CD14-positive monocyte (primary cell): ENCODE measurements around the gene CSH2. TPM values are rescaled to one million over a fixed set of nuclear protein-coding genes. Genes with fewer than 3 reads are reported as not detected.
"Not testable (repeated sequence)": the region's sequence is repeated elsewhere in the genome, so short reads cannot be mapped to it uniquely, and the experiment has no call there.

Source experiments
- DNase-seq, 3 donors: peaks; one replicate each; pipeline ENCODE4 v3.0.0-alpha.2; 2011 to 2022
- H2AFZ ChIP-seq: 2 replicates; pipeline ENCODE4 v1.6.0; 2012; ENCODE audit warnings: mild to moderate bottlenecking, low read depth, low read length, inconsistent platforms; ENCODE audit not compliant: insufficient read depth, poor library complexity, severe bottlenecking
- H3K27ac ChIP-seq, 2 donors: 1 replicate in 1 of 2; 2 replicates in 1 of 2; pipeline ENCODE4 v1.5.1; 2012 to 2013; ENCODE audit warnings: low read length in 2 of 2, control low read depth in 1 of 2, inconsistent platforms in 1 of 2, low read depth in 1 of 2, mild to moderate bottlenecking in 1 of 2
- H3K27me3 ChIP-seq, 2 donors: one replicate each; pipeline versions ENCODE4 v1.6.0 to v1.6.1; 2011 to 2013; ENCODE audit warnings: low read length in 2 of 2; ENCODE audit not compliant: control insufficient read depth in 2 of 2, insufficient read depth in 2 of 2
- H3K36me3 ChIP-seq, 2 donors: replicated peaks in 1 of 2; 1 replicate in 1 of 2; 2 replicates in 1 of 2; pipeline versions ENCODE4 v1.5.1 to v1.6.1; 2012 to 2013; ENCODE audit warnings: low read length in 2 of 2, control low read depth in 1 of 2, inconsistent platforms in 1 of 2, mild to moderate bottlenecking in 1 of 2; ENCODE audit not compliant: insufficient read depth in 2 of 2, control insufficient read depth in 1 of 2
- H3K4me1 ChIP-seq, 2 donors: 1 replicate in 1 of 2; 2 replicates in 1 of 2; pipeline versions ENCODE4 v1.5.1 to v1.6.1; 2012 to 2013; ENCODE audit warnings: low read length in 2 of 2, control low read depth in 1 of 2, inconsistent platforms in 1 of 2, mild to moderate bottlenecking in 1 of 2, moderate library complexity in 1 of 2; ENCODE audit not compliant: insufficient read depth in 2 of 2, control insufficient read depth in 1 of 2
- H3K4me2 ChIP-seq: replicated peaks from 2 replicates; pipeline ENCODE3; 2012; ENCODE audit warnings: low read length, moderate library complexity, mild to moderate bottlenecking; ENCODE audit not compliant: poor library complexity, severe bottlenecking; ENCODE audit errors: extremely low read depth
- H3K4me3 ChIP-seq, 3 experiments: fragments of 200-600 bp in 1 of 3; sonication (generic) in 1 of 3; replicated peaks in 1 of 3; 1 replicate in 2 of 3; 2 replicates in 1 of 3; pipeline ENCODE4 v1.5.1; 2011 to 2013; ENCODE audit warnings: low read length in 3 of 3, mild to moderate bottlenecking in 3 of 3, control low read depth in 2 of 3, low read depth in 2 of 3, inconsistent platforms in 1 of 3, moderate library complexity in 1 of 3
- H3K79me2 ChIP-seq: 2 replicates; pipeline ENCODE4 v1.6.0; 2012; ENCODE audit warnings: mild to moderate bottlenecking, control low read depth, inconsistent platforms, low read length, moderate library complexity; ENCODE audit not compliant: insufficient read depth
- H3K9ac ChIP-seq: 2 replicates; pipeline ENCODE4 v1.6.0; 2017; ENCODE audit warnings: low read length, mild to moderate bottlenecking; ENCODE audit not compliant: insufficient read depth, poor library complexity, severe bottlenecking
- H3K9me3 ChIP-seq, 2 donors: replicated peaks in 1 of 2; 1 replicate in 1 of 2; 2 replicates in 1 of 2; pipeline versions ENCODE4 v1.5.1 to v1.6.1; 2012 to 2013; ENCODE audit warnings: low read length in 2 of 2, control low read depth in 1 of 2; ENCODE audit not compliant: control insufficient read depth in 1 of 2, insufficient read depth in 1 of 2
- H4K20me1 ChIP-seq: 2 replicates; pipeline ENCODE4 v1.6.0; 2012; ENCODE audit warnings: mild to moderate bottlenecking, low read length, control low read depth, moderate library complexity; ENCODE audit not compliant: insufficient read depth
- H3K27ac Mint-ChIP-seq, 7 donors: one replicate each; pipeline ENCODE4 v1.8.0; 2020; ENCODE audit warnings: mild to moderate bottlenecking in 7 of 7, mixed read lengths in 7 of 7, moderate library complexity in 6 of 7, inconsistent platforms in 2 of 7
- H3K27me3 Mint-ChIP-seq, 3 donors: one replicate each; pipeline ENCODE4 v1.8.0; 2021 to 2022; ENCODE audit warnings: low read depth in 3 of 3, mild to moderate bottlenecking in 3 of 3, mixed read lengths in 3 of 3, moderate library complexity in 3 of 3, inconsistent platforms in 1 of 3
- H3K36me3 Mint-ChIP-seq, 2 donors: one replicate each; pipeline ENCODE4 v1.8.0; 2020; ENCODE audit warnings: mixed read lengths in 2 of 2, inconsistent platforms in 1 of 2, mild to moderate bottlenecking in 1 of 2
- H3K4me1 Mint-ChIP-seq: one replicate; pipeline ENCODE4 v1.8.0; 2020; ENCODE audit warnings: mild to moderate bottlenecking, mixed read lengths
- H3K4me3 Mint-ChIP-seq, 2 donors: one replicate each; pipeline ENCODE4 v1.8.0; 2020; ENCODE audit warnings: mild to moderate bottlenecking in 2 of 2, mixed read lengths in 2 of 2, moderate library complexity in 1 of 2
- H3K9me3 Mint-ChIP-seq, 7 donors: one replicate each; pipeline ENCODE4 v1.8.0; 2020 to 2022; ENCODE audit warnings: mixed read lengths in 7 of 7, mild to moderate bottlenecking in 6 of 7, moderate library complexity in 6 of 7, inconsistent platforms in 2 of 7
- WGBS: methylation state at CpG from one replicate; pipeline ENCODE4 v1.1.5; 2013; ENCODE audit warnings: missing lambda C conversion rate; ENCODE audit not compliant: insufficient coverage; 5-methylcytosine and 5-hydroxymethylcytosine counted together
- intact Hi-C, 2 donors: fragments of 100-400 bp; cut with micrococcal nuclease; formaldehyde crosslinking; loops; one replicate each; pipeline versions ENCODE4 v1.15.0 to v1.15.1; 2023
- polyA plus RNA-seq, 3 donors: library from polyadenylated mRNA; depleted of rRNA in 1 of 3; unstranded in 2 of 3; stranded (reverse) in 1 of 3; fragments of 300-500 nt in 2 of 3; fragments of >200 nt in 1 of 3; fragmentation: Illumina TruSeq in 2 of 3; gene quantifications; 1 replicate in 2 of 3; 2 replicates in 1 of 3; pipeline ENCODE4 v1.2.3, GENCODE V29; 2012 to 2021
- TF ChIP-seq, protein P1 (sequence below): fragments of 200-600 bp; IDR thresholded peaks from one replicate; pipeline ENCODE4 v1.8.0; 2022; ENCODE audit warnings: antibody characterized with exemption, mild to moderate bottlenecking

CSH2 gene
- polyA plus RNA-seq, 3 donors, result not detected

DNA sequence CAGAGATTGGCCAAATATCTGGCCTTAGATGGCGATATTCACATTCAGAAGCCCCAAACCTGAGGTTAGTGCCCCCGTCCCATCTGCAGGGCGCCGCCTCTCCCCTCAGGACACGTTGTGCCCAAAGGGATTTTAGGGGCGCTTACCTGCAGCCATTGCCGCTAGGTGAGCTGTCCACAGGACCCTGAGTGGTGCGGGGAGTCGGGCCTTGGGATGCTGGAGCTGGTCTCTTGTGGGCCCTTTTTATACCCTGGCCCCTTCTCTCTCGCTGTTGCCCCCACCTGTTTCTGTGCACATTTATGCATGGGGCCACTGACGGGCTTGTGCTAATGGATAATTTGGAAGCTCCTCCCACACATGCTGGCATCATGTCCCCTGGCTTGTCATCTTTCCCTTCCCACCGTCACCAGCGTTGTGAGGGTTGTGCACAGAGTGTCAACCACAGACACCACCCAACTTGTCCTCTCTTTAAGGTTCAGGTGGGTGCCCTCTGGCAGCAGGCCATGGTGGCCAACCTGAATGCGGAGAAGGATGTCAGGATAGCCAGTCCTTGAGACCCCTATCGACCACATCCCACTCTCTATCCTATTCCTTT is 37.7 kb upstream of the CSH2 start, which contains the start of gene CSHL1:
CSHL1 (minus strand) TSS at position 218 of the 595 bp plus-strand sequence; CDS start at position 156, 62 bp downstream.
- H3K27me3 ChIP-seq, result no peaks in the 10 kb centered on the region
- H3K27ac ChIP-seq, result no peak within 1 kb of the TSS
- H3K9ac ChIP-seq, result no peak within 1 kb of the TSS
- H4K20me1 ChIP-seq, result no peaks in the 10 kb centered on the region
- peak within 1 kb of the TSS in 2 of 7 donors; percentile 6 to 50 for H3K27ac Mint-ChIP-seq
- no peak within 1 kb of the TSS for H3K4me3 ChIP-seq
- H3K27me3 Mint-ChIP-seq, result peaks cover 1 to 8% (median 2%) of the 10 kb centered on the region in 3 donors
- intact Hi-C loops, result loop anchor here in 1 of 2 donors (10.0 kb wide), 1 partner anchor 114 kb away; the partner anchor contains the start of gene ICAM2
- no peaks in the 10 kb centered on the region for H3K9me3 ChIP-seq
- H3K79me2 ChIP-seq, result no peaks in the 10 kb centered on the region
- H3K4me1 ChIP-seq, result no peaks in the 10 kb centered on the region
- H3K9me3 Mint-ChIP-seq, result peaks cover 0 to 2% (median 0%) of the 10 kb centered on the region in 7 donors
- TF ChIP-seq, protein P1, sequence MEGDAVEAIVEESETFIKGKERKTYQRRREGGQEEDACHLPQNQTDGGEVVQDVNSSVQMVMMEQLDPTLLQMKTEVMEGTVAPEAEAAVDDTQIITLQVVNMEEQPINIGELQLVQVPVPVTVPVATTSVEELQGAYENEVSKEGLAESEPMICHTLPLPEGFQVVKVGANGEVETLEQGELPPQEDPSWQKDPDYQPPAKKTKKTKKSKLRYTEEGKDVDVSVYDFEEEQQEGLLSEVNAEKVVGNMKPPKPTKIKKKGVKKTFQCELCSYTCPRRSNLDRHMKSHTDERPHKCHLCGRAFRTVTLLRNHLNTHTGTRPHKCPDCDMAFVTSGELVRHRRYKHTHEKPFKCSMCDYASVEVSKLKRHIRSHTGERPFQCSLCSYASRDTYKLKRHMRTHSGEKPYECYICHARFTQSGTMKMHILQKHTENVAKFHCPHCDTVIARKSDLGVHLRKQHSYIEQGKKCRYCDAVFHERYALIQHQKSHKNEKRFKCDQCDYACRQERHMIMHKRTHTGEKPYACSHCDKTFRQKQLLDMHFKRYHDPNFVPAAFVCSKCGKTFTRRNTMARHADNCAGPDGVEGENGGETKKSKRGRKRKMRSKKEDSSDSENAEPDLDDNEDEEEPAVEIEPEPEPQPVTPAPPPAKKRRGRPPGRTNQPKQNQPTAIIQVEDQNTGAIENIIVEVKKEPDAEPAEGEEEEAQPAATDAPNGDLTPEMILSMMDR, result no peak
- no peak within 1 kb of the TSS for H3K4me3 Mint-ChIP-seq
- 93% methylated on average over 12 of the region's 15 CpGs for WGBS
- DNase-seq, result no peak
- H3K4me1 Mint-ChIP-seq, result peaks cover 8% of the 10 kb centered on the region
- no peaks in the 10 kb centered on the region for H3K36me3 Mint-ChIP-seq
- no peak within 1 kb of the TSS for H2AFZ ChIP-seq
- no peaks in the 10 kb centered on the region for H3K36me3 ChIP-seq
- H3K4me2 ChIP-seq, result no peak within 1 kb of the TSS

DNA sequence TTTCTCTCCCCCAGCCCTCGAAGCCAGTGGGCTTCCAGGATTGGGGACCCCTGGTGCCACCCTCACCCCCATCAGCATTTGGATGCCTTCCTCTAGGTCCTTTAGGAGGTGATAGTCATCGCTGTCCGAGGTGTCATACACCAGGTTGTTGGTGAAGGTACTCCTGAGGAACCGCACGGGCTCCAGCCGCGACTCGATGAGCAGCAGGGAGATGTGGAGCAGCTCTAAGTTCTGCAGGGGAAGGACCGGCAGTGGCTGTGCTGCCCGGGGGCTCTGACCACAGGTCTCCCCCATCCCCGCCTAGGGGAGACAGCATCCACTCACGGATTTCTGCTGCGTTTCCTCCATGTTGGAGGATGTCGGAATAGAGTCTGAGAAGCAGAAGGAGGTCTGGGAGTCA is 36.6 kb upstream of the CSH2 start:
- no peak overlapping the region for H3K4me3 ChIP-seq
- Mint-ChIP-seq H3K27me3 (peaks cover 1 to 8% (median 2%) of the 10 kb centered on the region in 3 donors), H3K4me1 (no peaks in the 10 kb centered on the region), H3K4me3 (no peak overlapping the region), H3K36me3 (no peaks in the 10 kb centered on the region), H3K27ac (no peak overlapping the region), H3K9me3 (peaks cover 0 to 2% (median 0%) of the 10 kb centered on the region in 7 donors)
- no peaks in the 10 kb centered on the region for H3K4me1 ChIP-seq
- H3K79me2 ChIP-seq, result no peaks in the 10 kb centered on the region
- H3K27me3 ChIP-seq, result no peaks in the 10 kb centered on the region
- no peak for DNase-seq
- WGBS, result 95% methylated on average over 10 of the region's 14 CpGs
- no peak overlapping the region for H3K27ac ChIP-seq
- intact Hi-C loops, result loop anchor here in 1 of 2 donors (10.0 kb wide), 1 partner anchor 115 kb away; the partner anchor contains the start of gene ICAM2
- H3K9ac ChIP-seq, result no peak overlapping the region
- TF ChIP-seq, protein P1, result no peak
- H3K36me3 ChIP-seq, result no peaks in the 10 kb centered on the region
- no peak overlapping the region for H2AFZ ChIP-seq
- no peaks in the 10 kb centered on the region for H3K9me3 ChIP-seq
- H3K4me2 ChIP-seq, result no peak overlapping the region
- no peaks in the 10 kb centered on the region for H4K20me1 ChIP-seq

DNA sequence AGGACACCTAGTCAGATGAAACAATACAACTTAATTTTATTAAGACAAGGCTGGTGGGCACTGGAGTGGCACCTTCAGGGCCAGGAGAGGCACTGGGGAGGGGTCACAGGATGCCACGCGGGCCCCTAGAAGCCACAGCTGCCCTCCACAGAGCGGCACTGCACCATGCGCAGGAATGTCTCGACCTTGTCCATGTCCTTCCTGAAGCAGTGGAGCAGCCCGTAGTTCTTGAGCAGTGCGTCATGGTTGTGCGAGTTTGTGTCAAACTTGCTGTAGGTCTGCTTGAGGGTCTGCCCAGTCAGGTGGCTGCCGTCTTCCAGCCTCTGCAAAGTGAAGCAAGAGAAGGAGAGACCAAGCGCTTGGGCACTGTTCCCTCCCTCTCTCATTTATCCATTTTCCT is 36.1 kb upstream of the CSH2 start:
- H4K20me1 ChIP-seq, H3K36me3 ChIP-seq, H3K9ac ChIP-seq, H3K79me2 ChIP-seq, H3K27ac ChIP-seq, H3K36me3 Mint-ChIP-seq, intact Hi-C loops, DNase-seq, H2AFZ ChIP-seq, H3K4me2 ChIP-seq, H3K9me3 Mint-ChIP-seq, H3K27me3 Mint-ChIP-seq, H3K27me3 ChIP-seq, H3K27ac Mint-ChIP-seq, H3K4me1 Mint-ChIP-seq, H3K4me1 ChIP-seq, H3K9me3 ChIP-seq, H3K4me3 ChIP-seq, H3K4me3 Mint-ChIP-seq: not testable (repeated sequence)
- 99% methylated on average over 7 of the region's 10 CpGs for WGBS
